ENCODE results near the gene DTNB. TPM values are rescaled to one million over a fixed set of nuclear protein-coding genes. Genes with fewer than 3 reads are reported as not detected.

DTNB gene
- total RNA-seq, 4 donors from 2014 or later: 12.4 to 28.8 (median 14.9) TPM

DNA sequence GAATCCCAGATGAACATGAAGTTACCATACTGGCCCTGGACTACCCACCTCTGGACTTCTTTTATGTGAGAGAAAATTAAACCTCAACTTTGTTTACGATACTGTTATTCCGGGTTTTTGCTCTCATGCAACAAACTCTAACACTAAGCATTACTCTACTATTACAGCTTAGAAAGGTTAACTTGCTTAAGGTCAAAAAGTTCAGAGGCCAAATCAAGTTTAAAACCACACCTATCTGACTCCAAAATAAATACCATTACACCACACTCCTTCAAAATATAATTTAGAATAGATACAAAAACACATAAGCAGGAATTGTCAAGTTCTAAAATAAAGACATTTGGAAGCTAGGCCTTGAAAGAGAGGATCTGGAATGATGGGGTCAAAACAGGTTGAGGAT, 75.0 kb downstream of the DTNB start:
- Histone ChIP-seq H3K4me3 (no peak overlapping the region), H3K4me1 (no peaks in the 10 kb centered on the region), H3K27me3 (no peaks in the 10 kb centered on the region), H3K36me3 (no peaks in the 10 kb centered on the region), H3K27ac (no peak overlapping the region), H3K9me3 (no peaks in the 10 kb centered on the region)
- intact Hi-C loops (cut with DNase I; ENCODE audit: low total_unique reads): no loop called here
- no peak for DNase-seq
- no peak for TF ChIP-seq POLR2A (IDR thresholded peaks at IDR 0.05)
- TF ChIP-seq, protein P1, sequence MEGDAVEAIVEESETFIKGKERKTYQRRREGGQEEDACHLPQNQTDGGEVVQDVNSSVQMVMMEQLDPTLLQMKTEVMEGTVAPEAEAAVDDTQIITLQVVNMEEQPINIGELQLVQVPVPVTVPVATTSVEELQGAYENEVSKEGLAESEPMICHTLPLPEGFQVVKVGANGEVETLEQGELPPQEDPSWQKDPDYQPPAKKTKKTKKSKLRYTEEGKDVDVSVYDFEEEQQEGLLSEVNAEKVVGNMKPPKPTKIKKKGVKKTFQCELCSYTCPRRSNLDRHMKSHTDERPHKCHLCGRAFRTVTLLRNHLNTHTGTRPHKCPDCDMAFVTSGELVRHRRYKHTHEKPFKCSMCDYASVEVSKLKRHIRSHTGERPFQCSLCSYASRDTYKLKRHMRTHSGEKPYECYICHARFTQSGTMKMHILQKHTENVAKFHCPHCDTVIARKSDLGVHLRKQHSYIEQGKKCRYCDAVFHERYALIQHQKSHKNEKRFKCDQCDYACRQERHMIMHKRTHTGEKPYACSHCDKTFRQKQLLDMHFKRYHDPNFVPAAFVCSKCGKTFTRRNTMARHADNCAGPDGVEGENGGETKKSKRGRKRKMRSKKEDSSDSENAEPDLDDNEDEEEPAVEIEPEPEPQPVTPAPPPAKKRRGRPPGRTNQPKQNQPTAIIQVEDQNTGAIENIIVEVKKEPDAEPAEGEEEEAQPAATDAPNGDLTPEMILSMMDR (IDR thresholded peaks at IDR 0.05): no peak

DNA sequence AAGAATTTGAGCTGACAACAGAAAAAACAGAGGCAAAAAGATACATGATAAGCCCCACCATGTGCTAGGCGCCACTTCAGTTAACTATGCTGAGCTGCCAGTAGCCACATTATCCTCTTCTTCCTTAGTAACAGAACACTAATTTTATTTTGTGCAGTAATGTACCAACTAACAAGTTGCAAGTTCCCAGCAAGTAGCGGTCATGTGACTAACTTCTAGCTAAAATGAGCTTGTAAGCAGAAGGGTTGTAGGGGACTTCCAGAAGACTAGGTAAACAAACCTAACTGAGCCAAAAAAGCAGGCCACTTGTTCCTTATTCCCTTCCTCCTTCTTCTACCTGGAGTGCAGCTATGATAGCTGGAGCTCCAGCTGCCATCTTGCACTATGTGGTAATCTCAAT, 75.5 kb downstream of the DTNB start:
- intact Hi-C loops (cut with DNase I; ENCODE audit: low total_unique reads): no loop called here
- DNase-seq: no peak
- H3K27ac ChIP-seq: no peak overlapping the region
- no peaks in the 10 kb centered on the region for H3K27me3 ChIP-seq
- TF ChIP-seq, protein P1 (IDR thresholded peaks at IDR 0.05): no peak
- TF ChIP-seq POLR2A (IDR thresholded peaks at IDR 0.05): no peak
- H3K4me1 ChIP-seq: no peaks in the 10 kb centered on the region
- no peaks in the 10 kb centered on the region for H3K9me3 ChIP-seq
- H3K4me3 ChIP-seq: no peak overlapping the region
- H3K36me3 ChIP-seq: no peaks in the 10 kb centered on the region

DNA sequence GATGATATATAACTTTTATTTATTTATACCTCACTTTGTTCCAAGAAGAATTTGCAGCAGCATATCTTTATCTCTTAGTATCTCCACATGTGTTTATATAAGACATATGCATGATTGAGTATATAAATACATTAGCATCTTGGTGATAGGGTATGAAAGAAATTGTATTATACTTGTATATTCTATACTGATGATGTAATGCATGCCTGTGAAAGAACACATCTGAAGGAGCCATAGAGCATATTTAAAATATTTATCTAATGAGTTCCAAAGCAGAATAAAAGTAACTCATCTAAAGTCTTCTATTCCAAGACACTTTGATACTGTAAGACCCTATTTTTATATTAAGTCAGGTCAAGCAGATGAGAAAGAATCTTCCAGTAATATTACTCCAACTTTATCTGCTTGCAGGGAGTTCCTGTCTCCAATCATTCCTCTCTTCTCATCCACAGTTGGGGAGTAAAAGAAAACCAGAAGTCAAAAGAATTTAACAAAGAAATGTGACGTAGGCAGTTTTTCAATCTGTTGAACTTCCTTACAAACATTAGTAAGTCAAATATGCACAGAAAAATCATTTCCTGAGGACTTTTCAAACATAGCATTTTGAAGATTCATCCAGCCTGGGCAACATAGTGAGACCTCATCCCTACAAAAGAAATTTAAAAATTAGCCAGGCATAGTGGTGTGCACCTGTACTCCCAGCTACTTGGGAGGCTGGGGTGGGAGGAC, 76.7 kb downstream of the DTNB start:
- no peak for DNase-seq
- H3K4me3 ChIP-seq: no peak overlapping the region
- H3K27me3 ChIP-seq: no peaks in the 10 kb centered on the region
- no peak overlapping the region for H3K27ac ChIP-seq
- no peaks in the 10 kb centered on the region for H3K9me3 ChIP-seq
- no peaks in the 10 kb centered on the region for H3K4me1 ChIP-seq
- no peak for TF ChIP-seq POLR2A (IDR thresholded peaks at IDR 0.05)
- TF ChIP-seq, protein P1 (IDR thresholded peaks at IDR 0.05): no peak
- no peaks in the 10 kb centered on the region for H3K36me3 ChIP-seq
- intact Hi-C loops (cut with DNase I; ENCODE audit: low total_unique reads): no loop called here

DNA sequence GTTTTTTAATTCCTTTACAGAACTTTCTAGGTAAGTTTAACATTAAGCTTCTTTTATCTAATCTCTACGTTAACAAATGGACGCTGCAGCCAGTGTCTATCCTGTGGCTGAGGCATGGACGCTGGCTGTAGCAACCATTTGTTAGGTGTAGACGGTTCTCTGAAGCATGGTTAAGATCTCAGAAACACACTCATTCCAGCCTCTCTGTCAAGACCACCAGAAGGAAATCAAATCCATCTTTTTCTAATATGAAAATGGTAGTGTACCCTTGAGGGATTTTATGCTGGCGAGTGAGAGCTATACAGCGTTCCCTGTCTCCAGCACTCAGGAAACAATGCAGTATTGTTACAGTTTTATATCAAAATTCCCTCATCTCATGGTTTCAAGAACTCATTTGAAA, 78.0 kb downstream of the DTNB start:
- TF ChIP-seq POLR2A (IDR thresholded peaks at IDR 0.05): no peak
- TF ChIP-seq, protein P1 (IDR thresholded peaks at IDR 0.05): no peak
- Histone ChIP-seq H3K27me3 (no peaks in the 10 kb centered on the region), H3K9me3 (no peaks in the 10 kb centered on the region), H3K36me3 (no peaks in the 10 kb centered on the region), H3K4me1 (no peaks in the 10 kb centered on the region), H3K4me3 (no peak overlapping the region), H3K27ac (no peak overlapping the region)
- DNase-seq: no peak
- intact Hi-C loops (cut with DNase I; ENCODE audit: low total_unique reads): no loop called here

DNA sequence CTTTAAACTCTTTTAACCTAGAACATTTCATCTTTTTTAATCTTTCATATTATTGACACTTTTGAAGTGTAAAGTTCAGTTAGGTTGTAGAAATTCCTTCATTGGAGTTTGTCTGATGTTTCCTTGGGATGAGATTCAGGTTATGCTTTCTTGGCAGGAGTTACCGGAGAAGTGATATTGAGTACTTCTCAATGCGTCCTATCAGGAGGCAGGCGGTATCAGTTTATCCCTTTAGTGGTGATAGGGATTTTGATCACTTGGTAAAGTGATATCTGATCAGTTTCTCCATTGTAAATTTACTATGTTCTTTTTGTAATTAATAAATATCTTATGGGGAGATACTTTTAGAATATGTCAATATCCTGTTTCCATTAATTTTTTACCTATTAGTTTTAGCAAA, 78.4 kb downstream of the DTNB start:
- Histone ChIP-seq H3K27ac (no peak overlapping the region), H3K27me3 (no peaks in the 10 kb centered on the region), H3K4me3 (no peak overlapping the region), H3K4me1 (no peaks in the 10 kb centered on the region), H3K36me3 (no peaks in the 10 kb centered on the region), H3K9me3 (no peaks in the 10 kb centered on the region)
- DNase-seq: no peak
- TF ChIP-seq, protein P1 (IDR thresholded peaks at IDR 0.05): no peak
- TF ChIP-seq POLR2A (IDR thresholded peaks at IDR 0.05): no peak
- intact Hi-C loops (cut with DNase I; ENCODE audit: low total_unique reads): no loop called here

Data from uterus (tissue), 4 donors.